ENCODE results near the gene PLEKHA4. TPM values are rescaled to one million over a fixed set of nuclear protein-coding genes. Genes with fewer than 3 reads are reported as not detected.

Gene PLEKHA4
- polyA plus RNA-seq, 10 donors: 23.6 to 43.5 (median 33.1) TPM

- DNase-seq: no peak
Observed at GRCh38 chr19:48833049-48833448, 35.4 kb downstream of the PLEKHA4 start.

- DNase-seq: no peak
Observed at GRCh38 chr19:48830965-48831364, 37.5 kb downstream of the PLEKHA4 start.

GRCh38 chr19:48830088-48830487, 38.3 kb downstream of the PLEKHA4 start:
- no peak for DNase-seq

GRCh38 chr19:48826606-48827020, 41.8 kb downstream of the PLEKHA4 start:
- no peak for DNase-seq

GRCh38 chr19:48822514-48822913, 45.9 kb downstream of the PLEKHA4 start:
- no peak for DNase-seq

GRCh38 chr19:48821633-48822032, 46.8 kb downstream of the PLEKHA4 start:
- no peak for DNase-seq

- peak in 2 of 3 donors; percentile 49 to 76 for DNase-seq
Observed at GRCh38 chr19:48819366-48819816, 49.0 kb downstream of the PLEKHA4 start.

- no peak for DNase-seq
Observed at GRCh38 chr19:48818234-48818820, 50.1 kb downstream of the PLEKHA4 start.

GRCh38 chr19:48817585-48818124, 50.8 kb downstream of the PLEKHA4 start:
- no peak for DNase-seq

GRCh38 chr19:48815870-48816501, 52.4 kb downstream of the PLEKHA4 start:
- no peak for DNase-seq

- no peak for DNase-seq
Observed at GRCh38 chr19:48814895-48815294, 53.5 kb downstream of the PLEKHA4 start.

GRCh38 chr19:48813123-48813913, 55.1 kb downstream of the PLEKHA4 start:
- DNase-seq: no peak

- DNase-seq: peak; percentile 60 to 92 (median 77)
Observed at GRCh38 chr19:48812094-48812929, 56.1 kb downstream of the PLEKHA4 start.

- peak in 1 of 3 donors; percentile 40 for DNase-seq
Observed at GRCh38 chr19:48810151-48810550, 58.3 kb downstream of the PLEKHA4 start.

- DNase-seq: no peak
Observed at GRCh38 chr19:48807590-48808308, 60.7 kb downstream of the PLEKHA4 start.

GRCh38 chr19:48806818-48807589, 61.4 kb downstream of the PLEKHA4 start:
- peak in 1 of 3 donors; percentile 22 for DNase-seq

- peak; percentile 53 to 82 (median 69) for DNase-seq
Observed at GRCh38 chr19:48806518-48806817, 61.9 kb downstream of the PLEKHA4 start.

GRCh38 chr19:48805452-48805851, 63.0 kb downstream of the PLEKHA4 start:
- DNase-seq: no peak

- DNase-seq: no peak
Observed at GRCh38 chr19:48804496-48804895, 63.9 kb downstream of the PLEKHA4 start.

GRCh38 chr19:48802623-48803022, 65.8 kb downstream of the PLEKHA4 start:
- DNase-seq: no peak
